A549 (cell line): Measurements from ENCODE around the gene ARF1.

Experiments
- CBX8 ChIP-seq: fragments of 200-600 bp; sonication (generic); IDR thresholded peaks from 2 replicates; pipeline ENCODE4 v1.6.1; 2016
- CHD2 ChIP-seq: fragments of 150-350 bp; IDR thresholded peaks from 2 replicates; pipeline ENCODE4 v1.6.1; 2014; ENCODE audit warnings: low read length; ENCODE audit not compliant: partially characterized antibody
- EP300 ChIP-seq, 2 experiments: fragments of >200 bp; sonication (Bioruptor Twin); formaldehyde crosslinking; IDR thresholded peaks; 2 replicates in 1 of 2; 3 replicates in 1 of 2; pipeline ENCODE4 v1.6.1; 2016 to 2017
- FOSL2 ChIP-seq, 2 experiments: fragments of 450-650 bp in 1 of 2; fragments of >200 bp in 1 of 2; sonication (Bioruptor Twin) in 1 of 2; formaldehyde crosslinking; IDR thresholded peaks; 2 replicates each; pipeline versions ENCODE4 v1.5.0 to v1.6.1; 2016 to 2020; ENCODE audit warnings: mild to moderate bottlenecking in 1 of 2, moderate library complexity in 1 of 2
- JUN ChIP-seq, 2 experiments: fragments of >200 bp; sonication (Bioruptor Twin); formaldehyde crosslinking; IDR thresholded peaks; 2 replicates in 1 of 2; 3 replicates in 1 of 2; pipeline ENCODE4 v1.6.1; 2016 to 2017
- KDM1A ChIP-seq: fragments of 200-600 bp; sonication (generic); IDR thresholded peaks from 2 replicates; pipeline ENCODE4 v1.6.1; 2016; ENCODE audit warnings: low read depth, mild to moderate bottlenecking
- POLR2AphosphoS2 ChIP-seq: conservative IDR thresholded peaks from 2 replicates; pipeline ENCODE4 v1.6.1; 2012; ENCODE audit warnings: low read length, improper control_type of control experiment, inconsistent platforms
- RARB ChIP-seq: fragments of 250-450 bp; sonication (Bioruptor Pico); IDR thresholded peaks from 2 replicates; pipeline ENCODE4 v1.8.0; 2021; ENCODE audit warnings: mild to moderate bottlenecking, moderate library complexity
- TF ChIP-seq, protein P1 (sequence below): fragments of 150-350 bp; IDR thresholded peaks from 2 replicates; pipeline ENCODE4 v1.6.1; 2014; ENCODE audit warnings: low read depth, mild to moderate bottlenecking, low read length
- TF ChIP-seq, protein P2 (sequence below): fragments of >200 bp; sonication (Bioruptor Twin); formaldehyde crosslinking; IDR thresholded peaks from 3 replicates; pipeline ENCODE4 v1.5.1; 2016
- TF ChIP-seq, protein P3 (sequence below): fragments of 250-450 bp; sonication (Bioruptor Pico); IDR thresholded peaks from 2 replicates; pipeline ENCODE4 v1.5.0; 2020; ENCODE audit warnings: low read depth, mild to moderate bottlenecking, moderate library complexity

DNA sequence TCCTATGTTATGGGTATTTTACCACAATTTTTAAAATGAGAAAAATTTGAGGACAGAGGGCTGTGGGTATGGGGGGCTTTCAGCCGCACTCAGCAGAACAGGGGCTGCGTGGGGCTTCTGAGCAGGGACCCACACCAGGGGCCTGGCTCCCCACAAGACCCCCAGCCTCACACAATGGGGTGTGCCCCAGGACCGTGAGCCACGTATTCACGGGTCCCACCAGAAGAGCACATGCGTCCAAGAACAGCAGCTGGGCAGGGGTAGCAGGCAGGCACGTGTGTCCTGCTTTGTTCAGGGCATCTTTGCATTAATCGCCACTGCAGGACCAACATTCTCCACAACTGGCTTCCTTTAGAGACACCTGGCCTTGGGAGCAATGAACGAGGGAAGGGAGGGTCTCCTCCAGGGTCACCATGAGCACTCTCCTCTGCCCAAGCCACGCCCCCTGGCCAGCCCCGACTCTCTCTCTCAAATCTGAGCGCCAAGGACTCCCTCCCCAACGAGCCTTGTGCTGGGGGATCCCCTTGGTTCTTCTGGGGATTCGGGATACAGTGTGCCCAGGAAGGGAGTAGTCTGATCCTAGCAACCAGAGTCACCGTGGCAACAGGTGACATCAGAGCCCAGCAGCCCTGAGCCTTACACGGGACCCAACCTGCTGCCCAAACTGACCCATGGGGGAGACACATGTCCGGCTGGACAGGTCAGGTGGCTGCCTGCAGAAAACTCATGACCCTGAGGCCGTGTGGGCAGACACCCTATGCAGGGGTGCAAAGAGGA is 7.4 kb upstream of the ARF1 start:
- TF ChIP-seq, protein P1, sequence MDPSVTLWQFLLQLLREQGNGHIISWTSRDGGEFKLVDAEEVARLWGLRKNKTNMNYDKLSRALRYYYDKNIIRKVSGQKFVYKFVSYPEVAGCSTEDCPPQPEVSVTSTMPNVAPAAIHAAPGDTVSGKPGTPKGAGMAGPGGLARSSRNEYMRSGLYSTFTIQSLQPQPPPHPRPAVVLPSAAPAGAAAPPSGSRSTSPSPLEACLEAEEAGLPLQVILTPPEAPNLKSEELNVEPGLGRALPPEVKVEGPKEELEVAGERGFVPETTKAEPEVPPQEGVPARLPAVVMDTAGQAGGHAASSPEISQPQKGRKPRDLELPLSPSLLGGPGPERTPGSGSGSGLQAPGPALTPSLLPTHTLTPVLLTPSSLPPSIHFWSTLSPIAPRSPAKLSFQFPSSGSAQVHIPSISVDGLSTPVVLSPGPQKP: no peak
- TF ChIP-seq JUN (IDR thresholded peaks at IDR 0.05) (no peak), CBX8 (no peak), FOSL2 (IDR thresholded peaks at IDR 0.05) (no peak), FOSL2 (CRISPR knock-in tag; IDR thresholded peaks at IDR 0.05) (no peak), RARB (CRISPR knock-in tag) (no peak), POLR2AphosphoS2 (no peak), CHD2 (no peak), KDM1A (no peak), EP300 (IDR thresholded peaks at IDR 0.05) (no peak)
- TF ChIP-seq, protein P2, sequence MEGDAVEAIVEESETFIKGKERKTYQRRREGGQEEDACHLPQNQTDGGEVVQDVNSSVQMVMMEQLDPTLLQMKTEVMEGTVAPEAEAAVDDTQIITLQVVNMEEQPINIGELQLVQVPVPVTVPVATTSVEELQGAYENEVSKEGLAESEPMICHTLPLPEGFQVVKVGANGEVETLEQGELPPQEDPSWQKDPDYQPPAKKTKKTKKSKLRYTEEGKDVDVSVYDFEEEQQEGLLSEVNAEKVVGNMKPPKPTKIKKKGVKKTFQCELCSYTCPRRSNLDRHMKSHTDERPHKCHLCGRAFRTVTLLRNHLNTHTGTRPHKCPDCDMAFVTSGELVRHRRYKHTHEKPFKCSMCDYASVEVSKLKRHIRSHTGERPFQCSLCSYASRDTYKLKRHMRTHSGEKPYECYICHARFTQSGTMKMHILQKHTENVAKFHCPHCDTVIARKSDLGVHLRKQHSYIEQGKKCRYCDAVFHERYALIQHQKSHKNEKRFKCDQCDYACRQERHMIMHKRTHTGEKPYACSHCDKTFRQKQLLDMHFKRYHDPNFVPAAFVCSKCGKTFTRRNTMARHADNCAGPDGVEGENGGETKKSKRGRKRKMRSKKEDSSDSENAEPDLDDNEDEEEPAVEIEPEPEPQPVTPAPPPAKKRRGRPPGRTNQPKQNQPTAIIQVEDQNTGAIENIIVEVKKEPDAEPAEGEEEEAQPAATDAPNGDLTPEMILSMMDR: no peak
- TF ChIP-seq, protein P3, sequence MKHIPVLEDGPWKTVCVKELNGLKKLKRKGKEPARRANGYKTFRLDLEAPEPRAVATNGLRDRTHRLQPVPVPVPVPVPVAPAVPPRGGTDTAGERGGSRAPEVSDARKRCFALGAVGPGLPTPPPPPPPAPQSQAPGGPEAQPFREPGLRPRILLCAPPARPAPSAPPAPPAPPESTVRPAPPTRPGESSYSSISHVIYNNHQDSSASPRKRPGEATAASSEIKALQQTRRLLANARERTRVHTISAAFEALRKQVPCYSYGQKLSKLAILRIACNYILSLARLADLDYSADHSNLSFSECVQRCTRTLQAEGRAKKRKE (CRISPR knock-in tag): no peak
